Stomach (tissue), 9 donors: Measurements from ENCODE around the gene IFI16. TPM values are rescaled to one million over a fixed set of nuclear protein-coding genes. Genes with fewer than 3 reads are reported as not detected.

Experiments
- DNase-seq, 2 donors: peaks; one replicate each; pipeline versions ENCODE4 v3.0.0 to v3.0.0-alpha.2; 2013 to 2019
- H3K27ac ChIP-seq, 5 donors: fragments of 200-600 bp in 4 of 5; sonication (generic) in 4 of 5; one replicate each; pipeline ENCODE4 v1.5.1; 2013 to 2019; ENCODE audit warnings: mild to moderate bottlenecking in 1 of 5, moderate library complexity in 1 of 5
- H3K27me3 ChIP-seq, 3 donors: fragments of 200-600 bp; sonication (generic); one replicate each; pipeline ENCODE4 v1.5.1; 2017 to 2019; ENCODE audit warnings: mixed run types in 1 of 3
- H3K36me3 ChIP-seq, 4 donors: fragments of 200-600 bp; sonication (generic); 1 replicate in 3 of 4; 2 replicates in 1 of 4; pipeline ENCODE4 v1.5.1; 2016 to 2019
- H3K4me1 ChIP-seq, 4 donors: fragments of 200-600 bp; sonication (generic); one replicate each; pipeline ENCODE4 v1.5.1; 2016 to 2019
- H3K4me3 ChIP-seq, 4 donors: fragments of 200-600 bp; sonication (generic) in 3 of 4; one replicate each; pipeline ENCODE4 v1.5.1; 2016 to 2019; ENCODE audit warnings: mild to moderate bottlenecking in 1 of 4
- H3K9me3 ChIP-seq, 4 donors: fragments of 200-600 bp; sonication (generic); one replicate each; pipeline ENCODE4 v1.5.1; 2016 to 2019
- EP300 ChIP-seq: sonication (generic); formaldehyde crosslinking; IDR thresholded peaks from one replicate; pipeline ENCODE4 v1.6.1; 2017; ENCODE audit warnings: antibody characterized with exemption
- POLR2A ChIP-seq, 4 donors: fragments of 450-650 bp; IDR thresholded peaks; one replicate each; pipeline ENCODE4 v1.6.1; 2016; ENCODE audit warnings: antibody characterized with exemption in 4 of 4, control low read depth in 2 of 4, mild to moderate bottlenecking in 1 of 4, moderate library complexity in 1 of 4
- POLR2AphosphoS5 ChIP-seq, 3 donors: sonication (generic); formaldehyde crosslinking; IDR thresholded peaks; one replicate each; pipeline ENCODE4 v1.6.1; 2016; ENCODE audit warnings: antibody characterized with exemption in 3 of 3
- WGBS, 5 donors: extraction: QIAGEN DNeasy Blood & Tissue Kit in 3 of 5; methylation state at CpG; one replicate each; pipeline versions ENCODE4 v1.1.5 to v1.1.7; 2013 to 2018; 5-methylcytosine and 5-hydroxymethylcytosine counted together
- intact Hi-C: fragments of 100-400 bp; cut with DNase I; formaldehyde crosslinking; loops from one replicate; pipeline ENCODE4 v1.15.1; 2023; ENCODE audit warnings: low total_unique reads
- polyA plus RNA-seq, 3 donors: library from polyadenylated mRNA; stranded (reverse); fragments of 200-250 nt; gene quantifications; one replicate each; pipeline ENCODE4 v1.2.3, GENCODE V29; 2013
- total RNA-seq, 5 donors: library from RNA; depleted of rRNA; stranded (reverse); fragments of >200 nt; gene quantifications; one replicate each; pipeline versions ENCODE4 v1.1.0 to v1.2.3, GENCODE V29; 2014 to 2016
- TF ChIP-seq, protein P1 (sequence below), 7 experiments: fragments of 450-650 bp in 4 of 7; fragments of 200-600 bp in 3 of 7; sonication (generic) in 3 of 7; IDR thresholded peaks; one replicate each; pipeline ENCODE4 v1.5.1; 2016 to 2019; ENCODE audit warnings: antibody characterized with exemption in 7 of 7, control low read depth in 2 of 7, mild to moderate bottlenecking in 1 of 7
- donor health status: healthy with polysubstance abuse.
- donor health status: Bipolar disorder and iron deficiency.
- donor health status: healthy.

Gene IFI16
- total and polyA plus RNA-seq, 8 donors: 24.3 to 113 (median 41.0) TPM

DNA sequence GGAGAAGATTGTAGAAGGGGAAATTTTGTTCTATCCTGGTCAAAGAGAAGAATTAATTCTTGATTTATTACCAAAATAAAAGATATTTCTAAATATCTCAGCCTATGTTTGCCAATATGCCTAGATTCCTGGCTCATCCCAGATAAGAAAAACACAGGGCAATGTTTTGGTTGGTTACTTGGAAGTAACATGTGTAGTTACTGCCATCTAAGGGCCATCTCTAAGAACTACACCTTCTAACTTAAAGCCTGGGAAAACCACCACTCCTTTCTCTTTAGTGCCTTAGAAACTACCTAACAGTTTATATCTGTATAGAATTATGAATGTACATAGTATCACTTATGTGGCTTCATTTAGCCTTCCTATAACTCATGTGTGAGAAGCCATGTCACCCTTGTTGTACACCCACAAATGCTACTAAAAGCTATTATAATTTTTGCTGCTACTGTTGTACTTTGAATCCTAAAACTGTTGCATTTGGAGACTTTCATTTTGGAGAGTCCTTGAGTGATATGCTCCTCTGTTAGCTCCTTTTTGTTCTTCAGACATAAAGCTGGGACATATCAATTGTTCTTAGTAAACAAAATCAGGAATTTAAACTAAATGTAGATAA lies 62.4 kb downstream of the IFI16 start:
- Histone ChIP-seq H3K27ac (no peak overlapping the region), H3K36me3 (no peaks in the 10 kb centered on the region), H3K4me1 (peaks cover 0 to 8% (median 2%) of the 10 kb centered on the region in 4 donors), H3K4me3 (no peak overlapping the region), H3K27me3 (no peaks in the 10 kb centered on the region), H3K9me3 (no peaks in the 10 kb centered on the region)
- TF ChIP-seq EP300 (no peak), POLR2A (IDR thresholded peaks at IDR 0.05) (no peak)
- TF ChIP-seq, protein P1, sequence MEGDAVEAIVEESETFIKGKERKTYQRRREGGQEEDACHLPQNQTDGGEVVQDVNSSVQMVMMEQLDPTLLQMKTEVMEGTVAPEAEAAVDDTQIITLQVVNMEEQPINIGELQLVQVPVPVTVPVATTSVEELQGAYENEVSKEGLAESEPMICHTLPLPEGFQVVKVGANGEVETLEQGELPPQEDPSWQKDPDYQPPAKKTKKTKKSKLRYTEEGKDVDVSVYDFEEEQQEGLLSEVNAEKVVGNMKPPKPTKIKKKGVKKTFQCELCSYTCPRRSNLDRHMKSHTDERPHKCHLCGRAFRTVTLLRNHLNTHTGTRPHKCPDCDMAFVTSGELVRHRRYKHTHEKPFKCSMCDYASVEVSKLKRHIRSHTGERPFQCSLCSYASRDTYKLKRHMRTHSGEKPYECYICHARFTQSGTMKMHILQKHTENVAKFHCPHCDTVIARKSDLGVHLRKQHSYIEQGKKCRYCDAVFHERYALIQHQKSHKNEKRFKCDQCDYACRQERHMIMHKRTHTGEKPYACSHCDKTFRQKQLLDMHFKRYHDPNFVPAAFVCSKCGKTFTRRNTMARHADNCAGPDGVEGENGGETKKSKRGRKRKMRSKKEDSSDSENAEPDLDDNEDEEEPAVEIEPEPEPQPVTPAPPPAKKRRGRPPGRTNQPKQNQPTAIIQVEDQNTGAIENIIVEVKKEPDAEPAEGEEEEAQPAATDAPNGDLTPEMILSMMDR (IDR thresholded peaks at IDR 0.05): peak in 4 of 7 experiments; percentile 47 to 79 (median 56)
- peak in 1 of 2 donors; percentile 79 for DNase-seq
- intact Hi-C loops: loop anchor here (10.0 kb wide), 1 partner anchor 867 kb away; no protein-coding TSS in a partner anchor

DNA sequence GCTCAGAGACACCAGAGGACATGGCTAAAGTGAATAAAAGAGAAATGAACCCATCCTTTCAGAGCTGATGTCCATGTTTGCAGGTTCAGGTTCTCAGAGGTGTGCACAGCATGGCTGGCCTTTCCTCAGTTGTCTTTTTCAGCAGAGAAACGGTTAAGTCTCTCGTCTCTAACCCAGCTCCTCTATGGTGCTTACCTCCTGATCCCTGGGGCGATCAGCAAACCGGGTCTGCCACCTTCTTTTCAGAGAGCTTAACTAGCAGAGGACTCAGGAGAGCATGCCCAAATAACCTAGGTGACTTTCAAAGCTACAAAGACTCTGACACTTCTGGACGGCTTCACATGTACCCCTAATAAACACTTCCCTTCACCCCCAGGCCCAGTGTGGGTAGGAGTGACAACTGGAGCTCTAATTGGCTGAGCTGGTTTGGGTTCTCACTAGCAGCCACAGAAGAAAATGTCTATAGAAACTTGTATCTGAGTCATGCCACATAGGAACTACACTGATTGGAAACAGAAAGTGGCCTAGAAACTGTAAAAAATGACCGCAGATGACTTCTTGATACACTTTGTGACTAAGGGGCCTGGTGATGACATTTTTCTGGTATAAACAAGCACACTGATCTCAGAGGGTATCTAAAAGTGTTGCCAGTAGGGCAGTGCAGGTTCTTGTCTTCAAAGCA lies 66.9 kb downstream of the IFI16 start, which contains the start of gene AIM2:
AIM2 (minus strand) TSS at position 329 of the 682 bp plus-strand sequence. CDS start 3,267 bp downstream, outside the sequence.
- no peak for DNase-seq
- H3K4me1 ChIP-seq: no peaks in the 10 kb centered on the region
- intact Hi-C loops: loop anchor here (10.0 kb wide), 1 partner anchor 872 kb away; no protein-coding TSS in a partner anchor
- H3K36me3 ChIP-seq: no peaks in the 10 kb centered on the region
- H3K9me3 ChIP-seq: no peaks in the 10 kb centered on the region
- H3K4me3 ChIP-seq: no peak within 1 kb of the TSS
- H3K27ac ChIP-seq: peak within 1 kb of the TSS; percentile 6 to 84 (median 36)
- TF ChIP-seq, protein P1 (IDR thresholded peaks at IDR 0.05): no peak
- TF ChIP-seq EP300 (no peak), POLR2AphosphoS5 (IDR thresholded peaks at IDR 0.05) (no peak), POLR2A (IDR thresholded peaks at IDR 0.05) (no peak)
- no peaks in the 10 kb centered on the region for H3K27me3 ChIP-seq
- WGBS, 5 donors: 34 to 62% (median 57%) methylated on average over 6 of the region's 6 CpGs

DNA sequence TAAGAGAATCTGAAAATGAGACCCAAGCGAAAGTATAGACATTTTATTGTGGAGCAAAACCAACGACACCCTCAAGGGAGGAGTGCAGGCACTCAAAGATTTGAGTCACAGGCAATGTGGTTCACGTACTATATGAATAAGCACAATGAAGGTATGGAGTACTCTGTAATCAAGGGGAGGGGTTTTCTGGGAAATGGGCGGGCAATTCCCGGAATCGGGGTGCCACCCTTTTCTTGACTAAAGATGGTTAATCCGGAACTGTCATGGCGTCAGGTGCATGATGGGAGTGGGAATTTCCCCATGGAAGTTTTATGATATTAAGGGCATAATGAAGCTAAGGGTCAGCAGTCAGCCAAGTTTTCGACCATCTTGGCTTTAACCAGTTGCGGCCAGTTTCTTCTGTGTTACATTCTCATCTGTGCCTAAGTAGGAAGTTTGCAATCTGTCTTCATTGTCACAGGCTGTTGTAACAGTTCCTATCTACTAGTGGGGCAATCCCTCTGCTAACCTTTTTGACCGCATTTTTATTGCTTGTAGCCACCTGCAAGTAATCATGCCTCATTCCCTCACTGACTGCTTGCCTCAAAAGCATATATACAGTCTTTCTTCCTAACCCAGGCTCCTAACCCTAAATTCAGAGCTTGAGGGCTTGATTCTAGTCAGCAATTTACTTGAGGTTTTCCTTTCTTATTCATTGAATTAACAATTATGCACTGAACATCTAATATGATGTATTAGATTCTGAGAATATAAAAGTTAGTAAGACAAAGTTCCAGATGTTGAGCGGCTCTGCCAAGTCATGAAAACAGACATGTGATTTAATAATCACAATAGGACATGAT lies 67.6 kb downstream of the IFI16 start:
- Histone ChIP-seq H3K4me1 (no peaks in the 10 kb centered on the region), H3K27ac (peak overlapping the region; percentile 6 to 84 (median 36)), H3K27me3 (no peaks in the 10 kb centered on the region), H3K4me3 (no peak overlapping the region), H3K9me3 (no peaks in the 10 kb centered on the region), H3K36me3 (no peaks in the 10 kb centered on the region)
- TF ChIP-seq, protein P1 (IDR thresholded peaks at IDR 0.05): no peak
- TF ChIP-seq EP300: no peak
- TF ChIP-seq POLR2AphosphoS5 (IDR thresholded peaks at IDR 0.05): no peak
- TF ChIP-seq POLR2A (IDR thresholded peaks at IDR 0.05): no peak
- intact Hi-C loops: loop anchor here (10.0 kb wide), 1 partner anchor 873 kb away; no protein-coding TSS in a partner anchor
- peak in 1 of 2 donors; percentile 49 for DNase-seq
- WGBS, 5 donors: 74 to 80% (median 78%) methylated on average over 12 of the region's 12 CpGs

DNA sequence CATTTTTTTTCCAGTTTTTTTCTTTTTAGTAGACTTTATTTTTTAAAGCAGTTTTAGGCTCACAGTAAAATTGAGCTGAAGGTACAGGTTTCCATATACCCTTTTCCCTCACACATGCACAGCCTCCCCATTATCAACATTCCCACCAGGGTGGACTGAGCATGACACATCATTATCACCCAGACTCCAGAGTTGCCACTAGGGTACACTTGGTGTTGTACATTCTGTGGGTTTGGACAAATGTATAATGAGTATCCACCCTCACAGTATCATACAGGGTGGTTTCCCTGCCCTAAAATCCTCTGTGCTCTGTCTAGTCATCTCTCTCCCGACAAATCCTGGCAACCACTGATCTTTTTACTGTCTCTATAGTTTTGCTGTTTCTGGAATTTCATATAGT lies 69.8 kb downstream of the IFI16 start:
- no peaks in the 10 kb centered on the region for H3K9me3 ChIP-seq
- H3K4me3 ChIP-seq: no peak overlapping the region
- H3K4me1 ChIP-seq: no peaks in the 10 kb centered on the region
- no peaks in the 10 kb centered on the region for H3K27me3 ChIP-seq
- 74 to 94% (median 88%) methylated on average over 1 of the region's 1 CpG for WGBS, 5 donors
- H3K27ac ChIP-seq: no peak overlapping the region
- intact Hi-C loops: loop anchor here (10.0 kb wide), 1 partner anchor 875 kb away; no protein-coding TSS in a partner anchor
- no peaks in the 10 kb centered on the region for H3K36me3 ChIP-seq
- TF ChIP-seq, protein P1 (IDR thresholded peaks at IDR 0.05): no peak
- TF ChIP-seq EP300: no peak
- TF ChIP-seq POLR2A (IDR thresholded peaks at IDR 0.05): no peak
- no peak for TF ChIP-seq POLR2AphosphoS5 (IDR thresholded peaks at IDR 0.05)
- DNase-seq: no peak
